Measurements from ENCODE around the gene ANO5. TPM values are rescaled to one million over a fixed set of nuclear protein-coding genes. Genes with fewer than 3 reads are reported as not detected.

ANO5 gene
- total RNA-seq, 1 experiment from 2014 or later: 1.1 TPM

GRCh38 chr11:22169833-22170232, 23.1 kb upstream of the ANO5 start:
- H3K4me3 ChIP-seq (replicated peaks in 1 of 2; ENCODE audit: low read depth in 1 of 2, low read length in 2 of 2): no peak overlapping the region
- H3K27ac ChIP-seq (ENCODE audit: low read depth, low read length): no peak overlapping the region
- ChIA-PET POLR2A (no interaction called here), RAD21 (ENCODE audit: low non-redundant PET in 1 of 2, low total read pairs in 2 of 2, uncharacterized antibody in 2 of 2, unreplicated experiment in 2 of 2) (no interaction called here), CTCF (interaction anchor here (1.3 kb wide), 1 partner anchor 134 kb away, joined by 4 read pairs; no protein-coding TSS in a partner anchor)
- no peaks in the 10 kb centered on the region for H3K36me3 ChIP-seq (ENCODE audit: control insufficient read depth in 1 of 2, insufficient read depth in 2 of 2, low read length in 2 of 2)
- H3K4me2 ChIP-seq (ENCODE audit: low read length): no peak overlapping the region
- H3K9me2 ChIP-seq (ENCODE audit: insufficient read depth): no peaks in the 10 kb centered on the region
- H3K9me3 ChIP-seq (ENCODE audit: control insufficient read depth in 1 of 2, insufficient read depth in 1 of 2, low read depth in 1 of 2, low read length in 2 of 2): no peaks in the 10 kb centered on the region
- intact Hi-C loops (cut with micrococcal nuclease): loop anchor here (1.0 kb wide), 1 partner anchor 134 kb away; no protein-coding TSS in a partner anchor
- no peaks in the 10 kb centered on the region for H3K4me1 ChIP-seq (ENCODE audit: control insufficient read depth in 1 of 2, insufficient read depth in 2 of 2, low read length in 2 of 2)
- no peak for ATAC-seq
- DNase-seq (ENCODE audit: low read depth, low spot score): no peak
- H3K9ac ChIP-seq (ENCODE audit: low read length): no peak overlapping the region
- peaks cover 4% of the 10 kb centered on the region; the same call in 1 of the 2 replicates for H3K27me3 ChIP-seq (ENCODE audit: insufficient read depth, low read length)
- H4K20me1 ChIP-seq (ENCODE audit: insufficient read depth): no peaks in the 10 kb centered on the region
- H2AFZ ChIP-seq (ENCODE audit: low read depth, low read length, poor library complexity, severe bottlenecking): no peak overlapping the region
- BruUV-seq (replicated peaks): no TSS peak
- no peak for TF ChIP-seq EGR1 (IDR thresholded peaks at IDR 0.05; ENCODE audit: low read depth)
- no peak for TF ChIP-seq JUND (IDR thresholded peaks at IDR 0.05)
- TF ChIP-seq, protein P1, sequence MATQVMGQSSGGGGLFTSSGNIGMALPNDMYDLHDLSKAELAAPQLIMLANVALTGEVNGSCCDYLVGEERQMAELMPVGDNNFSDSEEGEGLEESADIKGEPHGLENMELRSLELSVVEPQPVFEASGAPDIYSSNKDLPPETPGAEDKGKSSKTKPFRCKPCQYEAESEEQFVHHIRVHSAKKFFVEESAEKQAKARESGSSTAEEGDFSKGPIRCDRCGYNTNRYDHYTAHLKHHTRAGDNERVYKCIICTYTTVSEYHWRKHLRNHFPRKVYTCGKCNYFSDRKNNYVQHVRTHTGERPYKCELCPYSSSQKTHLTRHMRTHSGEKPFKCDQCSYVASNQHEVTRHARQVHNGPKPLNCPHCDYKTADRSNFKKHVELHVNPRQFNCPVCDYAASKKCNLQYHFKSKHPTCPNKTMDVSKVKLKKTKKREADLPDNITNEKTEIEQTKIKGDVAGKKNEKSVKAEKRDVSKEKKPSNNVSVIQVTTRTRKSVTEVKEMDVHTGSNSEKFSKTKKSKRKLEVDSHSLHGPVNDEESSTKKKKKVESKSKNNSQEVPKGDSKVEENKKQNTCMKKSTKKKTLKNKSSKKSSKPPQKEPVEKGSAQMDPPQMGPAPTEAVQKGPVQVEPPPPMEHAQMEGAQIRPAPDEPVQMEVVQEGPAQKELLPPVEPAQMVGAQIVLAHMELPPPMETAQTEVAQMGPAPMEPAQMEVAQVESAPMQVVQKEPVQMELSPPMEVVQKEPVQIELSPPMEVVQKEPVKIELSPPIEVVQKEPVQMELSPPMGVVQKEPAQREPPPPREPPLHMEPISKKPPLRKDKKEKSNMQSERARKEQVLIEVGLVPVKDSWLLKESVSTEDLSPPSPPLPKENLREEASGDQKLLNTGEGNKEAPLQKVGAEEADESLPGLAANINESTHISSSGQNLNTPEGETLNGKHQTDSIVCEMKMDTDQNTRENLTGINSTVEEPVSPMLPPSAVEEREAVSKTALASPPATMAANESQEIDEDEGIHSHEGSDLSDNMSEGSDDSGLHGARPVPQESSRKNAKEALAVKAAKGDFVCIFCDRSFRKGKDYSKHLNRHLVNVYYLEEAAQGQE (IDR thresholded peaks at IDR 0.05; ENCODE audit: low read depth): no peak
- TF ChIP-seq, protein P2, sequence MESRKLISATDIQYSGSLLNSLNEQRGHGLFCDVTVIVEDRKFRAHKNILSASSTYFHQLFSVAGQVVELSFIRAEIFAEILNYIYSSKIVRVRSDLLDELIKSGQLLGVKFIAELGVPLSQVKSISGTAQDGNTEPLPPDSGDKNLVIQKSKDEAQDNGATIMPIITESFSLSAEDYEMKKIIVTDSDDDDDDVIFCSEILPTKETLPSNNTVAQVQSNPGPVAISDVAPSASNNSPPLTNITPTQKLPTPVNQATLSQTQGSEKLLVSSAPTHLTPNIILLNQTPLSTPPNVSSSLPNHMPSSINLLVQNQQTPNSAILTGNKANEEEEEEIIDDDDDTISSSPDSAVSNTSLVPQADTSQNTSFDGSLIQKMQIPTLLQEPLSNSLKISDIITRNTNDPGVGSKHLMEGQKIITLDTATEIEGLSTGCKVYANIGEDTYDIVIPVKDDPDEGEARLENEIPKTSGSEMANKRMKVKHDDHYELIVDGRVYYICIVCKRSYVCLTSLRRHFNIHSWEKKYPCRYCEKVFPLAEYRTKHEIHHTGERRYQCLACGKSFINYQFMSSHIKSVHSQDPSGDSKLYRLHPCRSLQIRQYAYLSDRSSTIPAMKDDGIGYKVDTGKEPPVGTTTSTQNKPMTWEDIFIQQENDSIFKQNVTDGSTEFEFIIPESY (IDR thresholded peaks at IDR 0.05; ENCODE audit: extremely low read depth, insufficient replicate concordance, low read length): no peak
- no peak for TF ChIP-seq CBX3 (IDR thresholded peaks at IDR 0.05; ENCODE audit: low read depth)
- no peak for TF ChIP-seq POLR2AphosphoS5 (IDR thresholded peaks at IDR 0.05; ENCODE audit: low read depth, low read length)
- TF ChIP-seq TCF7L2 (IDR thresholded peaks at IDR 0.05; ENCODE audit: borderline replicate concordance, extremely low read depth, insufficient read depth, insufficient read length): no peak
- TF ChIP-seq YY1 (IDR thresholded peaks at IDR 0.05; ENCODE audit: extremely low read depth, insufficient replicate concordance, low read depth, low read length): no peak
- no peak for TF ChIP-seq MAX (IDR thresholded peaks at IDR 0.05)
- no peak for TF ChIP-seq ELF1 (IDR thresholded peaks at IDR 0.05; ENCODE audit: borderline replicate concordance, low read depth)
- peak in 2 of 3 experiments; percentile 19 to 50; a peak in 3 of 6 replicates for TF ChIP-seq CTCF (IDR thresholded peaks at IDR 0.05 in 2 of 3, conservative IDR thresholded peaks at IDR 0.05 in 1 of 3; ENCODE audit: borderline replicate concordance in 1 of 3, insufficient read depth in 1 of 3, low read depth in 2 of 3, low read length in 2 of 3)
- TF ChIP-seq RAD21 (IDR thresholded peaks at IDR 0.05; ENCODE audit: low read depth): peak; percentile 33
- no peak for TF ChIP-seq EZH2phosphoT487 (IDR thresholded peaks at IDR 0.05; ENCODE audit: borderline replicate concordance)
- no peaks in the 10 kb centered on the region for H3K79me2 ChIP-seq (ENCODE audit: insufficient read depth, low read length)

Data from HCT116 (cell line).